Skeletal muscle satellite cell (primary cell): ENCODE measurements around the gene TYR.
"Not testable (repeated sequence)": the region's sequence is repeated elsewhere in the genome, so short reads cannot be mapped to it uniquely, and the experiment has no call there.

Experiments
- H3K27me3 ChIP-seq: 2 replicates; pipeline ENCODE4 v1.7.0; 2013; ENCODE audit warnings: low read length; ENCODE audit not compliant: control insufficient read depth, insufficient read depth
- H3K36me3 ChIP-seq: 2 replicates; pipeline ENCODE4 v1.7.0; 2013; ENCODE audit warnings: mild to moderate bottlenecking, control low read depth, low read length; ENCODE audit not compliant: insufficient read depth
- H3K4me1 ChIP-seq: 2 replicates; pipeline ENCODE4 v1.7.0; 2013; ENCODE audit warnings: low read length; ENCODE audit not compliant: control insufficient read depth, insufficient read depth
- H3K4me2 ChIP-seq: 2 replicates; pipeline ENCODE4 v1.7.0; 2013; ENCODE audit warnings: mild to moderate bottlenecking, low read length
- H3K4me3 ChIP-seq: 2 replicates; pipeline ENCODE4 v1.7.0; 2013; ENCODE audit warnings: low read length
- H3K9ac ChIP-seq: 2 replicates; pipeline ENCODE4 v1.7.0; 2013; ENCODE audit warnings: mild to moderate bottlenecking, low read depth, low read length, moderate library complexity
- H3K9me3 ChIP-seq: replicated peaks from 2 replicates; pipeline ENCODE4 v1.7.0; 2013; ENCODE audit warnings: mild to moderate bottlenecking, control low read depth, low read length

TYR gene

DNA sequence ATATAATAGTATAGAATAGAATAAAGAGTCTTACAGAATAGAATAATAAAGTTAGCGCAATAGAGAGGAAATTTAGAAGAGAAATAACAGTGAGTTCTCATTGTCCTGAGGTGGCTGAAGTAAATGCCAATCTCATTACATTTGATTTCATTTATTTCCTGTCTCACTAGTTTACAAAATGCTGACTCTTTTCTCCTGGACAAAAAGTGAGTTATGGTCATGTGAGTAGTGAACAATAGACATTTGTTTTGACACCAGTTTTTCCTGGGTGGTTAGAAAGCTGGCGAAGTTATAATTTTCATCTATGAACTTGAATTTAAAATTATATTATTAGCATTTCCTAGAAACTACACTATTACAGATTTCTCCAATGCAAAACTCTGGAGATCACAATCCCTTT, 143.7 kb downstream of the TYR start:
- Histone ChIP-seq H3K4me3 (no peak overlapping the region), H3K9me3 (no peaks in the 10 kb centered on the region), H3K27me3 (no peaks in the 10 kb centered on the region), H3K4me1 (no peaks in the 10 kb centered on the region), H3K9ac (no peak overlapping the region), H3K4me2 (no peak overlapping the region), H3K36me3 (no peaks in the 10 kb centered on the region)

DNA sequence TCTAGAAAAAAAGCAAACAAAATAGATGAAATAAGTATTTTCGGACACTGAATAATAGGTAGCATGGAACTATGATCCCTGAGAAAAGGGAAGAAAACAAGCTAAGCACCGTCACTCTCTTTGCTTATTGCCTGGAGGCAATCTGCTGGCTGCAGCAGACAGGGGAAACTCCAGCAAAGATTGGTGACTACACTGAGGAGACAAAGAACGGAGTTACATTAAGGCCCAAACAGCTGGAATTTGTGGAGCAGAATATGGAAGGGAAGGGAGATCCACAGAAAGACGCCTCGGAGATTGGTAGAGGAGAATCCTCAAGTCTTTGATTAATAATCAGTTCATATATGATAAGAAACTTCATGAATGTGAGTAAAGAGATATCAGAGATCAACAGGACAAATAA, 150.2 kb downstream of the TYR start:
- no peak overlapping the region for H3K4me3 ChIP-seq
- H3K9me3 ChIP-seq: no peaks in the 10 kb centered on the region
- no peak overlapping the region for H3K4me2 ChIP-seq
- H3K9ac ChIP-seq: no peak overlapping the region
- H3K36me3 ChIP-seq: no peaks in the 10 kb centered on the region
- H3K27me3 ChIP-seq: no peaks in the 10 kb centered on the region
- H3K4me1 ChIP-seq: no peaks in the 10 kb centered on the region

DNA sequence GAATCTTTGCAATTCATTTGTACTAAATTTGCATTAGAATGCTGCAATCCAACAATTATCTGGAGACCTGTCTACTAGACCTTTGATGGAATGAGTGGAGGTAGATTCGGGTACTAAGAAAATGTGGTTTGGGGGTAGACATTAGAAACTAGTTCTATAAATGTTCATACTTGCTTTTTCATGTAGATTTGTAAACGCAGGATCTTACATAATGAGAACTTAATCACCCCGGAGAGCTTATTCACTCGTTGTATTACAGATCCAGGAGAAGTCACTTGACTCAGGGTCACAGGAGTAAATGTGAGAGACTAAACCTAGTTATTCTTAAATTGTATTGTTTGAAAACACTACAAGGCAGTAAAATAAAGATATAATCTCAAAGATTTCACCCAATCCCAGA, 154.3 kb downstream of the TYR start:
- not testable (repeated sequence) for H3K9me3 ChIP-seq, H3K36me3 ChIP-seq, H3K4me3 ChIP-seq, H3K4me2 ChIP-seq, H3K4me1 ChIP-seq, H3K27me3 ChIP-seq, H3K9ac ChIP-seq

DNA sequence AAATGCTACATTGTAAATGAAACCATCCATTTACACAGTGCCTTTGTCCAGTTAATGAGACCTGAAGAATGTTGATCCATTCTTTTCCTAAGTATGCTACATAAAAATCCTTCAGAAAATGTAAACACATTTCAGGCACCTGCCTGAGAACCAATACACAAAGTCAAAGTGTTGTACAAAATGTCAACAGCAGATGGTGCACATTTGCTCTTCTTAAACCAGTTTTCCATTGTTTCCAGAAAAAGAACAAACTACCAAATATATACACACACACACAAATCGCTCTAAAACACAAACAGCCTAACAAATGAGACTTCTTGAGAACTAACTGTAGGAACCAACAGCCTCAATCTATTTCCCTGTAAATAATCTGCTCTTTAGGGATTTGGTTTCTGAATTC, 156.0 kb downstream of the TYR start:
- not testable (repeated sequence) for H3K9ac ChIP-seq, H3K9me3 ChIP-seq, H3K4me1 ChIP-seq, H3K4me2 ChIP-seq, H3K4me3 ChIP-seq, H3K36me3 ChIP-seq, H3K27me3 ChIP-seq

DNA sequence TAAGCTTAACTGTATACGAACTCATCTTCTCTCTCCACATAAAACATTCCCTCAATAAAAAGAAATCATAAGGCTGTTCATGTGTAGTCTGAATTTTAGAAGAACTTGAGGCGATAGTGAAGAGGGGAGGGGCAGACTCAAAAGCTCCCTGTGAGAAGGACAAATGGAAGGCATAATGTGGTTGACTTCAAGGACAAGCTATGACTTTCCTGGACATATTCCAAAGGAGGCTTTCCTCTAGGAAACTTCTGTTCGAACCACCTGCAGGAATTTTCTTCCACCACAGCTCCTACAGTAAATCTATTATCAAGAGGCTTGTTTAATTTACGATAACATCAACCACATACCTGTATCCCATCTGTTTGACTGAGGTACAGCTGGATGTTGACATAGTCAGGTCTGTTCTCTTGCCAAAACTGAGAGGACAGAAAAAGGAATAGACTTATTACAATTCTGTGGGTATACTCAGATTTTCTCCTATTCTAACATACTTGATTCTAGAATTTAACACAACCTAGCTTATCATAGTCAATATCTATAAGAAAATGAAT, 159.5 kb downstream of the TYR start:
- not testable (repeated sequence) for H3K4me1 ChIP-seq, H3K36me3 ChIP-seq, H3K27me3 ChIP-seq, H3K9me3 ChIP-seq, H3K4me2 ChIP-seq, H3K9ac ChIP-seq, H3K4me3 ChIP-seq

DNA sequence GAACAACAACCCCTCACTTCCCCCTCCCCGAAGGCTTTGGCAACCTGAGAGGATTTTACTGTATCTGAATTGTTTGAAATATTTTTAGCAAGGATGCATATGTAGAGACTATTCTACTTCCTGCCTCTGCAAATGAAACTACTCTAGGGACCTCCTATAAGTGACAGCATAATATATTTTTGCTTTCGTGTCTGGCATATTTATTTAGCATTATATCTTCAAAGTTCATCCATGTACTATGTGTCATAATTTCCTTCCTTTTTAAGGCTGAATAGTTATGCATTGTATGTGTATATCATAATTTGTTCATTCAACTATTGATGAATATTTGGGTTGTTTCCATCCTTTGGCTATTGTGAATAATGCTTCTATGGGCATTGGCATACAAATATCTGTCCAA, 160.4 kb downstream of the TYR start:
- H3K9ac ChIP-seq, H3K4me3 ChIP-seq, H3K27me3 ChIP-seq, H3K4me1 ChIP-seq, H3K4me2 ChIP-seq, H3K36me3 ChIP-seq, H3K9me3 ChIP-seq: not testable (repeated sequence)

DNA sequence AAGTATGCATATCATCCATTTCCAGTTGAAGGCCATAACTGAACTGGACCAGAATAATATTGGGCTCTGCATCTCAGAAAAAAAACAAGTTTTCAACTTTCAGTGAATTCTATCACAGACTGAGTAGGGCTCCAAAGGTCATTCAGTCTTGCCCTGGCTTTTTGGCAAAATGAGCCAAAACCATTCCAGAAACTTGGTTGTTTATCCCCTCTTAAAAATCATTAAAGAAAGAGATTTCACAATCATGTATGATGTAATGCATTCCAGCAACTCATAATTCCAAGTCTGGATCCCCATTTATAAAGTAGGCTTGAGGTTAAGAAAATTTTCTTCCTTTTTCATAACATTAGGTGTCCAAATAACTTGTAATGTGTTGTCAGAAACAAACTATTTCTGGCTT, 162.8 kb downstream of the TYR start:
- not testable (repeated sequence) for H3K36me3 ChIP-seq, H3K4me2 ChIP-seq, H3K9ac ChIP-seq, H3K4me3 ChIP-seq, H3K27me3 ChIP-seq, H3K9me3 ChIP-seq
- peaks cover 13% of the 10 kb centered on the region for H3K4me1 ChIP-seq

DNA sequence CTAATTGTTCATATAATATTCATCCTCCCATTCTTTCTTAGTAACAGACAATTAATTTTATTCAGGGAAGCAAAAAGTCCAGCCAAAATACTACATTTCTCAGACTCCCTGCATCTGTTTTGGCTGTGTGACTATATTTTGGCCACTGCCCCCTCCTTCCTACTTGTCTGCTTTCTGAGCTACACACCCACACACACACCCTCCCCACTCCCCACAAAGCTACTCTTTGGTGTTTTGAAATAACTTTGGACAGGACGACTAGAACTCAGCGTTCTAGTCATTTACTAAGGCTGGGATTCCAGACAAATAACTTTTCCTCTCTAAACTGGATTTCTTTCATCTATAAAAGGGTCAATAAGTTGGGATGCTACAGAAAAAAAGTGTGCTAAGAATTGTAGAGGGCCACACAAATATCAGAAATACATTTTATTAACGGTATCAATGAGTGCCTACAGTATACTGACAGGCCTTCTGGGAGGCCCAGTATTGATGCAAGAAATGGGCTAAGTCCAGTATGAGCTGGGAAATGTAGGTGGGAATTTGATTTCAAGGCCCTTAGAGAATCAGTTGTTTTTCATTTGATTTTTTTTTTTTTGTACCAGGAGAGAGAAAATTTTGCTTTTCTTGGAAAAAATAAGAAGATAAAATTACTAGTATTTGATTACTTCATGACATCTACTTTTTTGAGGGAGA, 165.4 kb downstream of the TYR start:
- H3K36me3 ChIP-seq, H3K9ac ChIP-seq, H3K27me3 ChIP-seq, H3K4me3 ChIP-seq, H3K9me3 ChIP-seq: not testable (repeated sequence)
- Histone ChIP-seq H3K4me1 (peaks cover 13% of the 10 kb centered on the region), H3K4me2 (peak overlapping the region; percentile 19)
